ENCODE data around the gene FRMD4A.
A peak's percentile ranks its signal among the peaks of the same experiment; 100 is the strongest.

Gene FRMD4A

GRCh38 chr10:14332903-14333302, 2.2 kb upstream of the FRMD4A start:
- POLR2A ChIA-PET = no interaction called here

GRCh38 chr10:14329746-14330173, 964 bp downstream of the FRMD4A start:
- TF ChIP-seq L3MBTL2 (conservative IDR thresholded peaks at IDR 0.05) = no peak
- ChIA-PET CTCF (no interaction called here), POLR2A (no interaction called here)
- no peak for DNase-seq (ENCODE audit: extremely low spot score)

More at GRCh38 chr10:14332903-14333302, 2.2 kb upstream of the FRMD4A start:
- no peak for DNase-seq (ENCODE audit: extremely low spot score)
- no peak for TF ChIP-seq ELF4 (IDR thresholded peaks at IDR 0.05)
- CTCF ChIA-PET = no interaction called here

DNA sequence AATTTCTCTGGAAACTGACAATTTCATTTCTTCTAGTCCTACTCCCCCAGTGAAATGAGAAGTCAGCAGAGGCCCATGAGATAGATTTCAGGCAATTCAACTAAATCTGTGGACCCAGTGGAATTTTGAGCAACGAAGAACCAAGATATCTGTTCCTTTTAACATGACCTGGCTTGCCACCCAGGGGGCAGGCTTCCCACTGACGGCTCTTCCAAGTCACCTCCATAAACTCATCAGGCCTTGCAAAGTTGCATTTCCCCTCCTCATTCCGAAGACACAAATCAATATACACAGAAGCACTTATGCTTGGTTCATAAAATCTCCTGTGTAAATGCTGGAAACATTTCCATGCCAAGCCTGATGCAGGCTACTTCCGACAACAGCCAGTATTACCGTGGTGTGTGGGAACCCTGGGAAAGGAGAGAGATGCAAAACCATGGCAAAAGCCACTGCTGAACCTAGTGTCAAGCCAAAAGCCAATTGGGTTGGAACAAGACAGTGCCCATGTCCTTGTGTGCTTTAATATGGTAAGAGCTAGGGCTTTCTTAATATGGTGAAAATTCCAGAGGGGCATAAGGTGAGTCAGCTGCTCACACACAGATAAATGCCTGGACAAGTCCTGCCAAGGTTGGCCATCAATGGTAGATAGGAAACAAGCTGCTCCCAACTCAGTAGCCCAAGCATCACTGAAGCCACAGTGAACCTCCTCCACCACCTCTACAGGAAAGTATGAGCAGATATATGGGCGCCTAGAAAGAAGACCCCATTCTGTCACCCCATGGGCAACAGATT, 1.6 kb downstream of the FRMD4A start:
- ChIA-PET CTCF (interaction anchor here (0.6 kb wide), 1 partner anchor 1992 kb away, joined by 3 read pairs; no protein-coding TSS in a partner anchor), POLR2A (no interaction called here)
- TF ChIP-seq FOXK2 (IDR thresholded peaks at IDR 0.05) (no peak), TARDBP (IDR thresholded peaks at IDR 0.05) (no peak), LEF1 (IDR thresholded peaks at IDR 0.05; ENCODE audit: borderline replicate concordance) (no peak), FOXM1 (IDR thresholded peaks at IDR 0.05; ENCODE audit: borderline replicate concordance) (no peak), HDGF (IDR thresholded peaks at IDR 0.05; ENCODE audit: borderline replicate concordance) (no peak), ZNF384 (IDR thresholded peaks at IDR 0.05) (no peak), BHLHE40 (IDR thresholded peaks at IDR 0.05; ENCODE audit: borderline replicate concordance) (no peak), SUZ12 (IDR thresholded peaks at IDR 0.05) (no peak), L3MBTL2 (conservative IDR thresholded peaks at IDR 0.05) (no peak), SP1 (IDR thresholded peaks at IDR 0.05) (no peak)
- TF ChIP-seq, protein P1, sequence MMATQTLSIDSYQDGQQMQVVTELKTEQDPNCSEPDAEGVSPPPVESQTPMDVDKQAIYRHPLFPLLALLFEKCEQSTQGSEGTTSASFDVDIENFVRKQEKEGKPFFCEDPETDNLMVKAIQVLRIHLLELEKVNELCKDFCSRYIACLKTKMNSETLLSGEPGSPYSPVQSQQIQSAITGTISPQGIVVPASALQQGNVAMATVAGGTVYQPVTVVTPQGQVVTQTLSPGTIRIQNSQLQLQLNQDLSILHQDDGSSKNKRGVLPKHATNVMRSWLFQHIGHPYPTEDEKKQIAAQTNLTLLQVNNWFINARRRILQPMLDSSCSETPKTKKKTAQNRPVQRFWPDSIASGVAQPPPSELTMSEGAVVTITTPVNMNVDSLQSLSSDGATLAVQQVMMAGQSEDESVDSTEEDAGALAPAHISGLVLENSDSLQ (IDR thresholded peaks at IDR 0.05) = no peak
- DNase-seq (ENCODE audit: extremely low spot score) = no peak

GRCh38 chr10:14327527-14327926, 3.2 kb downstream of the FRMD4A start:
- DNase-seq (ENCODE audit: extremely low spot score) = peak; percentile 21
- ChIA-PET CTCF (interaction anchor here (1.2 to 1.9 kb wide), 2 partner anchors 127 to 130 kb away, joined by 6 to 11 read pairs; no protein-coding TSS in a partner anchor), POLR2A (no interaction called here)
- TF ChIP-seq ARNT (IDR thresholded peaks at IDR 0.05) (no peak), ZNF384 (IDR thresholded peaks at IDR 0.05) (no peak), SP1 (IDR thresholded peaks at IDR 0.05) (no peak)
- TF ChIP-seq, protein P1 (IDR thresholded peaks at IDR 0.05) = peak; percentile 32; the same call in 1 of the 2 replicates

- ChIA-PET POLR2A (no interaction called here), CTCF (interaction anchor here (0.8 to 1.9 kb wide), 4 partner anchors 27 to 131 kb away, joined by 3 to 11 read pairs (median 4); no protein-coding TSS in a partner anchor)
- no peak for DNase-seq (ENCODE audit: extremely low spot score)
- TF ChIP-seq SUZ12 (IDR thresholded peaks at IDR 0.05) = no peak
- no peak for TF ChIP-seq LEF1 (IDR thresholded peaks at IDR 0.05; ENCODE audit: borderline replicate concordance)
- TF ChIP-seq ELF4 (IDR thresholded peaks at IDR 0.05) = no peak
- TF ChIP-seq CTBP1 (IDR thresholded peaks at IDR 0.05; ENCODE audit: borderline replicate concordance) = no peak
- TF ChIP-seq, protein P1 (IDR thresholded peaks at IDR 0.05) = no peak
- TF ChIP-seq TARDBP (IDR thresholded peaks at IDR 0.05) = no peak
- TF ChIP-seq BHLHE40 (IDR thresholded peaks at IDR 0.05; ENCODE audit: borderline replicate concordance) = no peak
- no peak for TF ChIP-seq HDGF (IDR thresholded peaks at IDR 0.05; ENCODE audit: borderline replicate concordance)
- TF ChIP-seq L3MBTL2 (conservative IDR thresholded peaks at IDR 0.05) = no peak
- no peak for TF ChIP-seq FOXK2 (IDR thresholded peaks at IDR 0.05)
- no peak for TF ChIP-seq FOXM1 (IDR thresholded peaks at IDR 0.05; ENCODE audit: borderline replicate concordance)
- TF ChIP-seq SP1 (IDR thresholded peaks at IDR 0.05) = no peak
- TF ChIP-seq NFRKB (IDR thresholded peaks at IDR 0.05) = no peak
- TF ChIP-seq FOXA1 (IDR thresholded peaks at IDR 0.05) = no peak
- TF ChIP-seq ZNF384 (IDR thresholded peaks at IDR 0.05) = no peak
- no peak for TF ChIP-seq ARNT (IDR thresholded peaks at IDR 0.05)
Observed at GRCh38 chr10:14326581-14326980, 4.1 kb downstream of the FRMD4A start.

DNA sequence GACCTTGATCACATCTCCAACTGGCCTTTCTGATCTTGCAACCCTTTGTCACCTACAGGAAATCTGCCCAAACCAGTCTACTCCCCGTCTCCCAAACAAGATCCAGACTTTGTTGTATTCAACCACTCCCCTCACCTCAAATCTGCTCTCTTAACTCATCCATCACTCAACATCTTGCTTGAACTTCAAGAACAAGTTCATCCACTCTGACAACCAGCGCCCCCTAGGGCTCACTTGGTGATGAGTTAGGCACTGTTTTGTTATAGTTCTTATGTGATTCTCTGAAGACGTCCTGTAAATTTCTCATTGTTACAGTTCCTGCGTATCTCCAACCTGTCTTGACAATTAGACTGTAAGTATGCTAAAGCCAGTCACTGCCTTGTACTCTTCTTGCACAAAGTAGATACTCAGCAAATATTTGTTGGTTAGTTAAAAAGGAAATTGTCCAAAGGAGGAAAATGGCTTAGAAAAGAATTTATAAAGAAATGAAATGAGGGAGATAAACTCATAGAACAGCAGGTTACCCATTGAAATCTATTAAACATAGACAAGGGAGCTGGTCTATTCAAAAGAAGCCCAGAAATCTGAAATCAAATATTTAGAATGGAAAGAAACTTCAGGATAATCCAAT, 5.3 kb downstream of the FRMD4A start:
- CTCF ChIA-PET = interaction anchor here (0.8 to 1.9 kb wide), 5 partner anchors 20 to 130 kb away, joined by 3 to 11 read pairs (median 3); no protein-coding TSS in a partner anchor
- no peak for TF ChIP-seq BHLHE40 (IDR thresholded peaks at IDR 0.05; ENCODE audit: borderline replicate concordance)
- TF ChIP-seq, protein P1 (IDR thresholded peaks at IDR 0.05) = 0 out of 2 replicates have a peak, but pooled peaks have one; percentile 17
- DNase-seq (ENCODE audit: extremely low spot score) = peak; percentile 52
- POLR2A ChIA-PET = no interaction called here
